Cerebellar nuclear complex (tissue), 1 donor: ENCODE measurements around the gene USP5.
"Not testable (repeated sequence)": the region's sequence is repeated elsewhere in the genome, so short reads cannot be mapped to it uniquely, and the experiment has no call there.

Experiments used
- DNase-seq, 2 experiments: peaks; one replicate each; lab custom pipeline; 2025; lab: John Stamatoyannopoulos, UW

Gene USP5

DNA sequence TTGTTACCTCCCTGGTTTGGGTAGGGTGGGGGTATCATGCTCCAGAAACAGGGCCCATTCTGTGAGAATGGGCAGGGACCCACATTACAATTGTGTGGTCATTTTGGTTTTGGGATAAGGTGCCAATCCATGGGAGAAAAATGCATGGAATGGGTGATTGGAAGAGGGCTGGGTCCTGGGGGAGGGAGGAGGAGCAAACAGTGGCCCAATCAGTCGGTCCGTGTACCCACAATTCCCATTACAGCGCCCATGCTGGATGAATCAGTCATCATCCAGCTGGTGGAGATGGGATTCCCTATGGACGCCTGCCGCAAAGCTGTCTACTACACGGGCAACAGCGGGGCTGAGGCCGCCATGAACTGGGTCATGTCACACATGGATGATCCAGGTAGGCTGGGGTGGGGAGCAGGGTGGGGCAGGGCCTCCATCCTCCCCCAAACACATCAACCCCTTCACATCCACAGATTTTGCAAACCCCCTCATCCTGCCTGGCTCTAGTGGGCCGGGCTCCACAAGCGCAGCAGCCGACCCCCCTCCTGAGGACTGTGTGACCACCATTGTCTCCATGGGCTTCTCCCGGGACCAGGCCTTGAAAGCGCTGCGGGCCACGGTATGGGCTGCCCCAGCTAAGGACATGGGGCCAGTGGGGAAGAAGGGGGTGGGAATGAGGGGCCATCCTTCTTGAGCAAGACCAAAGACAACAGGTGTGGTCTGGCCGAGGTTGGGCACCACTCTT lies 11.8 kb downstream of the USP5 start:
- DNase-seq, result no peak

DNA sequence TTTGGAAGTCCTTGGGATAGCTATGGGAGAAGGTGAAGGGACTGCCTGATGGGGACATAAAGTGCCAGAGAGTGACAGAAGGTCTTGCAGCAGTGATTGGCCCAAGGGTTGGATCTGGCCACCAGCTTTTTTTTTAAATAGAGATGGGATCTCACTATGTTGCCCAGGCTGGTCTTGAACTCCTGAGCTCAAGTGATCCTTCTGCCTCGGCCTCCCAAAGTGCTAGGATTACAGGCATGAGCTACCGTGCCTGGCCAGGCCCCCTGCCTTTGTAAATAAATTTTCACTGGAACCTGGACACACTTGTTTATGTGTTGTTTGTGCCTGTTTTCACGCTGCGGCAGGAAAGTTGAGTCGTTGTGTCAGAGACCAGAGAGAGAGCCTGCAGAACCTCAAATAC lies 13.4 kb downstream of the USP5 start:
- DNase-seq, result not testable (repeated sequence)

DNA sequence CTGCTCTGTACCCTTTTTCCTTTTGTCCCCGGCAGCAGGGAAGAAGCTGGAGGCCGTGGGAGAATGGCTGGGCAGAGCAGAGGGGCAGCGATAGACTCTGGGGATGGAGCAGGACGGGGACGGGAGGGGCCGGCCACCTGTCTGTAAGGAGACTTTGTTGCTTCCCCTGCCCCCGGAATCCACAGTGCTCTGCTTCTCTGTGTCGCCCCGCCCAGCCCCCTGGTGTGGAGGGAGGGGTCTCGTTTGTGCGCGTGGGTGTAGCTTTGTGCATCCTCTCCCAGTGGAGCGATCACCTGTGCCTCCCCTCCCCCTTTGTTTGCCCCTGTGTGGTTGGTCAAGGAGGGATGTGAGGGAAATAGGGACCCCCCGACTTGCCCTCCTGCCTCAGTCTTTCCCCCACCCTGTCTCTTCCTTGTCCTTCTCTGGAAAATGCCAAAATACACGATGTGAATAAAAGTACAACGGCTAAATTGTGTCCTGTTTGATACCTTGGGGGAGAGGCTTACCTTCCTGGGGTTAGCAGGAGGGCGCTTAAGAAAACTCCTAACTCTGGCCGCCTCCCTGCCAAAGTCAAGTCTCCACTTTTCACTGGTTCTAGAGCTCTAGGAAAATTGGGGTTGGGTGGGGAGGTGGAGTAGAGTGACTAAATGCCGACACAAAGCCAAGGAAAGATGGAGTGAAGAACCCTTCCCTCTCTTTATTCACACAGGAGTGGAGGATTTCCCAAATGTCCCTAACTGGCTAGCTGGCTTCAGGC lies 14.4 kb downstream of the USP5 start:
- DNase-seq, result no peak

GRCh38 chr12:6866920-6867412 lies 15.0 kb downstream of the USP5 start:
- no peak for DNase-seq

DNA sequence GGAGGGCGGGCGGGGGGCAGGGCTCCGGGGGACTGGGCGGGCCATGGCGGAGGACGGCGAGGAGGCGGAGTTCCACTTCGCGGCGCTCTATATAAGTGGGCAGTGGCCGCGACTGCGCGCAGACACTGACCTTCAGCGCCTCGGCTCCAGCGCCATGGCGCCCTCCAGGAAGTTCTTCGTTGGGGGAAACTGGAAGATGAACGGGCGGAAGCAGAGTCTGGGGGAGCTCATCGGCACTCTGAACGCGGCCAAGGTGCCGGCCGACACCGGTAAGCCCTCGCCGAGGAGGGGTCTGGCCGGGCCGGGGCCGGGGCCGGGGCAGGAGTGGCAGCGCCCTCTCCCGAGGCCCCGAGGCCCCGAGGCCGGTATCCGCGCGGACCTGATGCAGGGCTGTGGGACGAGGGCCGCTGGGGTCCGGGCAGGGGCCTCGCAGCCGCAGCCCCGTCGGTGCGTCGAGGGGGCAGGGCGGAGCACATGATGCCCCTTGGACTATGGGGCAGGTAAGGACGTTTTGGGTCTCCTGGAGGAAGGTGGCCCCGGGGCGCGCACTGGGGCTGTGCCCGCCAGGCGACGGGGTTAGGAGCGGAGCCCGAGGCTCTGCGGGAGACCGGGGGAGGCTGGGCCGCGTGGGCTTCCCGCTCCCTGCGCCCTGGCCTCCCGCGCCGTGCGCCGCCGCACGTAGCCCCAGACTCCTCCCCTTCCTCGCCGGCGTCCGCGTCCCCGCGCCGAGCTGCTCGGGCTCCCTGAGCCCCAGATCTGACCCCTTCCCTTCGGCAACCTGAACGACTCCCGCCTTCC lies 15.7 kb downstream of the USP5 start, which contains the start of gene TPI1:
TSS of gene TPI1 (plus strand) at position 119 of the 798 bp plus-strand sequence. CDS start at position 155, 36 bp downstream.
- DNase-seq, result peak; percentile 16 to 47

GRCh38 chr12:6868211-6869048 lies 16.5 kb downstream of the USP5 start:
- DNase-seq, result no peak

- peak in 1 of 2 experiments; percentile 62 for DNase-seq
Observed at GRCh38 chr12:6869049-6870021, 17.4 kb downstream of the USP5 start.

DNA sequence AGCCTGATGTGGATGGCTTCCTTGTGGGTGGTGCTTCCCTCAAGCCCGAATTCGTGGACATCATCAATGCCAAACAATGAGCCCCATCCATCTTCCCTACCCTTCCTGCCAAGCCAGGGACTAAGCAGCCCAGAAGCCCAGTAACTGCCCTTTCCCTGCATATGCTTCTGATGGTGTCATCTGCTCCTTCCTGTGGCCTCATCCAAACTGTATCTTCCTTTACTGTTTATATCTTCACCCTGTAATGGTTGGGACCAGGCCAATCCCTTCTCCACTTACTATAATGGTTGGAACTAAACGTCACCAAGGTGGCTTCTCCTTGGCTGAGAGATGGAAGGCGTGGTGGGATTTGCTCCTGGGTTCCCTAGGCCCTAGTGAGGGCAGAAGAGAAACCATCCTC lies 18.4 kb downstream of the USP5 start:
- DNase-seq, result not testable (repeated sequence)

GRCh38 chr12:6871052-6871957 lies 19.4 kb downstream of the USP5 start:
- DNase-seq, result no peak

DNA sequence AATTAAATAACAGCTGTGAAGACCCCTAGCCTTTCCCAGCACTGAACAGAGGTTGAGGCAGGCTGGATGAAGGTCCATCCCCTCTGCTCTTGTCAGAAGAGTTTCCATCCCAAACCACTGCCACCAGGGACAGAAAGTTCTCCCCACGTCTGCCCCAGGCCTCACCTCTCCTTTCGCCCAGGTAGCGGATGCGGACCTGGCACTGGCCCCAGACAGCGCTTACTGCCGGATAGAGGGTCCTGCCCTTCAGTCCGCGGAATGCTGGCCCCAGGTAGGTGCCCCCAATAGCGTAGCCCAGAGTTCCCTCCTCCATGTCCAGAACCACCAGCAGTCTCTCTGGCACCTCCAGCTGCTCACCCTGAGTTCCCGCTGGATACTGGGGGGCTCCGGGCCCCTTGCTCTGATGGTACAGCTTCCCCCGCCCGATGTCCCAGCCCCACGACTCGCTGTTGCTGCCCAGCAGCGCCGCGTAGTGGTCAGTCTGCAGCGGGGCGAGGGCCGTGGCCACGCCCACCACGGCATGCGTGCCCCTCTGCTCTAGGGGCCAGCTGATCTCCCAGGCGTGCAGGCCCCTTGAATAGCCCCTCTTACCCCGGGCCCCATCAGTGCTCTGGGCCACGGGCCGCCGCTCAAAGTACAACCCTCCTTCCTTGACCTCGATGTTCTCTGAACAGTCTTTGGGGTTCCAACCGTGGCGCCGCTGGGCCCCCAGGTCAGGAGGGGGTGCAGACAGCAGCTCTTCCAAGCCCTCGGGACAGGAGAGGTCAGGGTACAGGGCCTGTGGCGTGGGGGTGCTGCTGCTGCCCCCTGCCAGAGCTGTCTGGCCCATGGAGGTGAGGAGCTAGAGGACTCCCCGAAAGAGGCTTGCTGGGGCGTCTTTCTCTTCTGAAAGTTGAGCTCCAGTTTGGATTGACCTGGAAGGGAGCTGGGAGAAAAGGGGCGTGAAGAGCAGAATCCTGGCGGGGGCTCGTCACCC lies 20.4 kb downstream of the USP5 start:
- DNase-seq, result peak; percentile 8 to 21

DNA sequence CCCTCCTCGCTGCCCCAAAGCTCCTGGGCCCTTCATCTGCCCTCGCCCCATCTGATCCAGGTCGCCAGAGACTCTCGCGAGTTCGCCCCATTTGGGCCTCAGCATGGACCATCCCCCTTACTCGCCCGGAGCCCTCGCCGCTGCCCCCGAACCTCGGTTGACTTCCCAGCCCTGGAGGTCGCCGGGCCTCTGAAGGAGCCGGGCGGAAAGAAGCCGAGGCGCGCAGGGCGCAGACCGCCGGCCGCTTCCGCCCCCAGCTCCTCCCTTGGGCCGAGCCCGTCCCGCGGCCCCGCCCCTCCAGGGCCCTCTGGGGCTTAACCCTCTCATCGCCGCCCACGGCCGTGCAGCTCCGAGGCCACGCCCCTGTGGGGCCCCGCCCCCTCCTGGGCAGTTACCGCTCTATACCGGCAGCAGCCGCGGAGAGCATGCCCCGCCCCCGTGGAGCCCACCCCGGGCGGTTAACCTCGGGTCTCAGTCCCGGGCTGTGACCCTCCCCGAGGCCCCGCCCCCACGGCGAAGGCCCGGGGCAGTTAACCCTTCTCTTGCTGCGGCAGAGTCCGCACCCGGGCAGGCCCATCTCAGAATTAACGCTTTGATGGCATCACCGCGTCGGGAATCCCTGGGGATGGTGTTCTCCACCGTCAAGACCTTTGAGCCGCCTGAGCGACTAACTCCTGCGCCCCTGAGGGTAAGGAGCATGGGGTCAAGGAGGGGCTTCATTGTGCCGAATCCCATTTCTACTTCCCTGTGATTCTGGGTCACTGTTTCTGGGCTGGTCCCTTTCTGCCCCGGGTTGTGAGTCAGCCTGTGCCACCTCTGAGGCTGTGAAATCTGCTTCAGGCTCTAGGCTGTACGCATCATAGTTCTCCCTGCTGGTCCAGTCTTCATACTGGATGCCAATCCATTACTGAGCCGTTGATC lies 21.4 kb downstream of the USP5 start, which contains the start of gene SPSB2:
TSS of gene SPSB2 (minus strand) at position 210 of the 921 bp plus-strand sequence. CDS start 402 bp downstream, outside the sequence.
- DNase-seq, result peak; percentile 14 to 56

- DNase-seq, result not testable (repeated sequence)
Observed at GRCh38 chr12:6874015-6874368, 22.0 kb downstream of the USP5 start.

GRCh38 chr12:6879824-6880223 lies 27.9 kb downstream of the USP5 start:
- DNase-seq, result not testable (repeated sequence)

DNA sequence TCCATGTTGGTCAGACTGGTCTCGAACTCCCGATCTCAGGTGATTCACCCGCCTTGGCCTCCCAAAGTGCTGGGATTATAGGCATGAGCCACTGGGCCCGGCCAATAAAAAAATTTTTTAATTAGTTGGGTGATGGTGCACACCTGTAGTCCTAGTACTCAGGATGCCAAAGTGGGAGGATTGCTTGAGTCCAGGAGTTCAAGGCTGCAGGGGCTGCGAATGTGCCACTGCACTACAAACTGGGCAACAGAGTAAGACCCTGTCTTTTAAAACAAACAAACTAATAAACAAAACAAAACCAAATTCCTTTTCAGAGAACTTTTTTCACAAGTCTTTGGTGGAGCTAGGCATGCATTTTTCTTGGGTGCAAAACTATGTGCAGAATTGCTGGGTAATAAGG lies 31.3 kb downstream of the USP5 start:
- no peak for DNase-seq

GRCh38 chr12:6883683-6884082 lies 31.7 kb downstream of the USP5 start:
- no peak for DNase-seq

DNA sequence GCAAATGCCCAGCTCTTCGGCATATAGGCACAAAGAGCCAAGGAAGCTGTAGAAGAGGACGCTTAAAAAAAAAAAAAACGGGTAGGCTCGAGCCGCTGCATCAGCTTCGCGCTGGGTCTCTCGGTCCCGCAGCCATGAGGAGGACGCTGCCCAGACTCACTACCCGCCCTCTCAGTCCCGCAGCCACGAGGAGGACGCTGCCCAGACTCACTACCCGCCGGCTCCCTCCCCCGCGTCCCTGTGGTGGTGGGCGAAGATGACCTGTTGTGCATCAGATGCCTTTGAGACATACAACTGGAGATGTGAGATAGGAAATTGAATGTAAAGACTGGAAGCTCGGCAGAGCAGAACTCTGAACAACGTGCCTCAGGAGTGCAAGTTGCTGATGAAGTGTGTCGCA lies 32.6 kb downstream of the USP5 start:
- no peak for DNase-seq
